K562 (cell line): Measurements from ENCODE around the gene CASP9. TPM values are rescaled to one million over a fixed set of nuclear protein-coding genes. Genes with fewer than 3 reads are reported as not detected.

ENCODE experiments used
- E2F6 ChIP-seq, 2 experiments: IDR thresholded peaks; 2 replicates each; pipeline ENCODE4 v1.6.1; 2011; ENCODE audit warnings: borderline replicate concordance in 1 of 2, control low read depth in 1 of 2, low read depth in 1 of 2, low read length in 1 of 2, mild to moderate bottlenecking in 1 of 2, mixed read lengths in 1 of 2, moderate library complexity in 1 of 2; ENCODE audit not compliant: insufficient read depth in 1 of 2, insufficient read length in 1 of 2, poor library complexity in 1 of 2, severe bottlenecking in 1 of 2; ENCODE audit errors: extremely low read depth in 1 of 2
- ETV5 ChIP-seq: sonication (generic); formaldehyde crosslinking; IDR thresholded peaks from 2 replicates; pipeline ENCODE4 v1.4.0; 2020; ENCODE audit warnings: low read depth, mild to moderate bottlenecking, missing genetic modification reagents
- GABPA ChIP-seq: fragments of 200-800 bp; sonication (Bioruptor generic); conservative IDR thresholded peaks from 2 replicates; pipeline ENCODE4 v1.6.1; 2016; ENCODE audit warnings: low read depth, missing genetic modification characterization, missing compliant biosample characterization
- HCFC1 ChIP-seq: IDR thresholded peaks from 2 replicates; pipeline ENCODE4 v1.6.1; 2012; ENCODE audit warnings: low read depth, low read length, improper control_type of control experiment
- HIVEP1 ChIP-seq: fragments of 250-450 bp; sonication (Bioruptor Pico); IDR thresholded peaks from 2 replicates; pipeline ENCODE4 v1.4.0; 2020; ENCODE audit warnings: mild to moderate bottlenecking
- IRF1 ChIP-seq: sonication (generic); formaldehyde crosslinking; IDR thresholded peaks from 2 replicates; pipeline ENCODE4 v1.8.0; 2022; ENCODE audit warnings: missing genetic modification reagents, mild to moderate bottlenecking, borderline replicate concordance
- KDM5B ChIP-seq: fragments of 200-600 bp; sonication (generic); IDR thresholded peaks from 2 replicates; pipeline ENCODE4 v1.6.1; 2012; ENCODE audit warnings: low read depth, mild to moderate bottlenecking, moderate library complexity, low read length, control low read depth, inconsistent platforms; ENCODE audit not compliant: insufficient replicate concordance
- MAX ChIP-seq: sonication (generic); formaldehyde crosslinking; IDR thresholded peaks from 2 replicates; pipeline ENCODE4 v1.9.0; 2022; ENCODE audit warnings: mild to moderate bottlenecking, missing genetic modification reagents
- MTA3 ChIP-seq: fragments of 450-650 bp; formaldehyde crosslinking; IDR thresholded peaks from 2 replicates; pipeline ENCODE4 v1.6.1; 2017; ENCODE audit warnings: mild to moderate bottlenecking, borderline replicate concordance
- NFRKB ChIP-seq: fragments of 450-650 bp; IDR thresholded peaks from 2 replicates; pipeline ENCODE4 v1.6.1; 2016; ENCODE audit warnings: low read depth
- POLR2G ChIP-seq: fragments of 200-400 bp; formaldehyde crosslinking; IDR thresholded peaks from 2 replicates; pipeline ENCODE4 v1.6.1; 2017; ENCODE audit warnings: low read depth, mild to moderate bottlenecking, antibody characterized with exemption, low read length, moderate library complexity
- PPARD ChIP-seq: fragments of 250-450 bp; sonication (Bioruptor Pico); IDR thresholded peaks from 2 replicates; pipeline ENCODE4 v1.8.0; 2022; ENCODE audit warnings: inconsistent platforms, mild to moderate bottlenecking, moderate library complexity
- RB1 ChIP-seq: fragments of 450-650 bp; IDR thresholded peaks from 2 replicates; pipeline ENCODE4 v1.6.1; 2017; ENCODE audit warnings: low read depth, mild to moderate bottlenecking
- SMAD4 ChIP-seq: fragments of 250-450 bp; sonication (Bioruptor Pico); conservative IDR thresholded peaks from 2 replicates; pipeline ENCODE4 v1.8.0; 2021; ENCODE audit warnings: inconsistent platforms, mild to moderate bottlenecking, moderate library complexity
- YY1 ChIP-seq, 3 experiments: IDR thresholded peaks; 2 replicates each; pipeline ENCODE4 v1.6.1; 2011; ENCODE audit warnings: low read length in 2 of 3, mild to moderate bottlenecking in 2 of 3, moderate library complexity in 2 of 3, borderline replicate concordance in 1 of 3, control low read depth in 1 of 3, low read depth in 1 of 3; ENCODE audit not compliant: insufficient read depth in 3 of 3, insufficient replicate concordance in 2 of 3, control insufficient read depth in 1 of 3, insufficient read length in 1 of 3; ENCODE audit errors: extremely low read depth in 1 of 3
- ZBTB17 ChIP-seq: fragments of 450-650 bp; formaldehyde crosslinking; IDR thresholded peaks from 2 replicates; pipeline ENCODE4 v1.4.0; 2020; ENCODE audit warnings: mild to moderate bottlenecking
- ZFX ChIP-seq: sonication (generic); formaldehyde crosslinking; IDR thresholded peaks from 2 replicates; pipeline ENCODE4 v1.8.0; 2022; ENCODE audit warnings: mild to moderate bottlenecking, missing genetic modification reagents, moderate library complexity
- ZNF174 ChIP-seq: fragments of 250-450 bp; sonication (Bioruptor Pico); IDR thresholded peaks from 2 replicates; pipeline ENCODE4 v1.4.0; 2020; ENCODE audit warnings: mild to moderate bottlenecking
- polyA plus RNA-seq, 8 experiments: library from polyadenylated mRNA; depleted of rRNA in 4 of 8; stranded (reverse) in 5 of 8; unstranded in 3 of 8; fragments of >200 nt; fragmentation: Nextera tagmentation in 2 of 8; fragmentation: Illumina TruSeq in 1 of 8; extraction: Ambion mirVana in 2 of 8; extraction: Trizol in 1 of 8; gene quantifications; 2 replicates each; pipeline versions ENCODE4 v1.2.1 to v1.2.3, GENCODE V29; 2011 to 2014; ENCODE audit warnings: inconsistent platforms in 1 of 8, missing spikeins in 1 of 8
- total RNA-seq, 7 experiments: library from RNA; depleted of rRNA in 6 of 7; stranded (reverse); fragments of >200 nt in 6 of 7; fragmentation: Illumina TruSeq in 2 of 7; extraction: Trizol in 2 of 7; gene quantifications; 2 replicates each; pipeline versions ENCODE4 v1.2.1 to v1.2.3, GENCODE V29; 2011 to 2021; ENCODE audit warnings: low replicate concordance in 1 of 7
- TF ChIP-seq, protein P1 (sequence below), 2 experiments: fragments of 450-650 bp; IDR thresholded peaks; 2 replicates each; pipeline ENCODE4 v1.6.1; 2018; ENCODE audit warnings: mild to moderate bottlenecking in 2 of 2, low read depth in 1 of 2; ENCODE audit not compliant: partially characterized antibody in 2 of 2
- TF ChIP-seq, protein P2 (sequence below): sonication (generic); formaldehyde crosslinking; IDR thresholded peaks from 2 replicates; pipeline ENCODE4 v1.8.1; 2023; ENCODE audit warnings: mild to moderate bottlenecking, missing genetic modification reagents, moderate library complexity

Gene CASP9
- total and polyA plus RNA-seq, 9 of the 15 experiments (the other 6 are each of a cell fraction or from before 2014, with no cell fraction given): 10.8 to 54.1 (median 30.7) TPM

GRCh38 chr1:15524021-15524282, at the start of gene CASP9 (continued):
- TF ChIP-seq SMAD4 (peak; percentile 23; the same call in 1 of the 2 replicates), ZNF174 (CRISPR knock-in tag) (no peak), E2F6 (IDR thresholded peaks at IDR 0.05; ENCODE audit: borderline replicate concordance in 1 of 2, extremely low read depth in 1 of 2, insufficient read depth in 1 of 2, insufficient read length in 1 of 2, low read depth in 1 of 2, low read length in 1 of 2, poor library complexity in 1 of 2, severe bottlenecking in 1 of 2) (peak in 1 of 2 experiments; percentile 40), HCFC1 (peak; percentile 36; the same call in 1 of the 2 replicates), ZBTB17 (CRISPR knock-in tag) (peak; percentile 74; the same call in 1 of the 2 replicates), ZFX (CRISPR knock-in tag) (peak; percentile 72), MAX (peak; percentile 36), ETV5 (CRISPR knock-in tag) (peak; percentile 37; the same call in 1 of the 2 replicates), NFRKB (no peak), IRF1 (CRISPR knock-in tag) (no peak), MTA3 (0 out of 2 replicates have a peak, but pooled peaks have one; percentile 45), KDM5B (peak; percentile 83), POLR2G (peak; percentile 89), PPARD (CRISPR knock-in tag) (no peak), RB1 (peak; percentile 60; the same call in 1 of the 2 replicates), YY1 (IDR thresholded peaks at IDR 0.05; ENCODE audit: borderline replicate concordance in 1 of 3, control insufficient read depth in 1 of 3, extremely low read depth in 1 of 3, insufficient read depth in 3 of 3, insufficient read length in 1 of 3, insufficient replicate concordance in 2 of 3, low read depth in 1 of 3, low read length in 2 of 3) (peak in 2 of 3 experiments; percentile 71 to 77), HIVEP1 (CRISPR knock-in tag) (no peak), GABPA (peak; percentile 60)
- TF ChIP-seq, protein P1, sequence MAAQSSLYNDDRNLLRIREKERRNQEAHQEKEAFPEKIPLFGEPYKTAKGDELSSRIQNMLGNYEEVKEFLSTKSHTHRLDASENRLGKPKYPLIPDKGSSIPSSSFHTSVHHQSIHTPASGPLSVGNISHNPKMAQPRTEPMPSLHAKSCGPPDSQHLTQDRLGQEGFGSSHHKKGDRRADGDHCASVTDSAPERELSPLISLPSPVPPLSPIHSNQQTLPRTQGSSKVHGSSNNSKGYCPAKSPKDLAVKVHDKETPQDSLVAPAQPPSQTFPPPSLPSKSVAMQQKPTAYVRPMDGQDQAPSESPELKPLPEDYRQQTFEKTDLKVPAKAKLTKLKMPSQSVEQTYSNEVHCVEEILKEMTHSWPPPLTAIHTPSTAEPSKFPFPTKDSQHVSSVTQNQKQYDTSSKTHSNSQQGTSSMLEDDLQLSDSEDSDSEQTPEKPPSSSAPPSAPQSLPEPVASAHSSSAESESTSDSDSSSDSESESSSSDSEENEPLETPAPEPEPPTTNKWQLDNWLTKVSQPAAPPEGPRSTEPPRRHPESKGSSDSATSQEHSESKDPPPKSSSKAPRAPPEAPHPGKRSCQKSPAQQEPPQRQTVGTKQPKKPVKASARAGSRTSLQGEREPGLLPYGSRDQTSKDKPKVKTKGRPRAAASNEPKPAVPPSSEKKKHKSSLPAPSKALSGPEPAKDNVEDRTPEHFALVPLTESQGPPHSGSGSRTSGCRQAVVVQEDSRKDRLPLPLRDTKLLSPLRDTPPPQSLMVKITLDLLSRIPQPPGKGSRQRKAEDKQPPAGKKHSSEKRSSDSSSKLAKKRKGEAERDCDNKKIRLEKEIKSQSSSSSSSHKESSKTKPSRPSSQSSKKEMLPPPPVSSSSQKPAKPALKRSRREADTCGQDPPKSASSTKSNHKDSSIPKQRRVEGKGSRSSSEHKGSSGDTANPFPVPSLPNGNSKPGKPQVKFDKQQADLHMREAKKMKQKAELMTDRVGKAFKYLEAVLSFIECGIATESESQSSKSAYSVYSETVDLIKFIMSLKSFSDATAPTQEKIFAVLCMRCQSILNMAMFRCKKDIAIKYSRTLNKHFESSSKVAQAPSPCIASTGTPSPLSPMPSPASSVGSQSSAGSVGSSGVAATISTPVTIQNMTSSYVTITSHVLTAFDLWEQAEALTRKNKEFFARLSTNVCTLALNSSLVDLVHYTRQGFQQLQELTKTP (IDR thresholded peaks at IDR 0.05; ENCODE audit: low read depth in 1 of 2, partially characterized antibody in 2 of 2): peak in 1 of 2 experiments; percentile 12
- TF ChIP-seq, protein P2, sequence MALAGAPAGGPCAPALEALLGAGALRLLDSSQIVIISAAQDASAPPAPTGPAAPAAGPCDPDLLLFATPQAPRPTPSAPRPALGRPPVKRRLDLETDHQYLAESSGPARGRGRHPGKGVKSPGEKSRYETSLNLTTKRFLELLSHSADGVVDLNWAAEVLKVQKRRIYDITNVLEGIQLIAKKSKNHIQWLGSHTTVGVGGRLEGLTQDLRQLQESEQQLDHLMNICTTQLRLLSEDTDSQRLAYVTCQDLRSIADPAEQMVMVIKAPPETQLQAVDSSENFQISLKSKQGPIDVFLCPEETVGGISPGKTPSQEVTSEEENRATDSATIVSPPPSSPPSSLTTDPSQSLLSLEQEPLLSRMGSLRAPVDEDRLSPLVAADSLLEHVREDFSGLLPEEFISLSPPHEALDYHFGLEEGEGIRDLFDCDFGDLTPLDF (CRISPR knock-in tag): no peak
